Parathyroid adenoma (tissue), 2 donors: ENCODE measurements around the gene IL22RA2.

Experiments used
- H2AFZ ChIP-seq: fragments of 300-600 bp; sonication (generic); one replicate; pipeline ENCODE4 v1.7.0; 2017; ENCODE audit warnings: antibody characterized with exemption, mild to moderate bottlenecking
- H3K27ac ChIP-seq: fragments of 300-600 bp; sonication (generic); one replicate; pipeline ENCODE4 v1.7.0; 2017
- H3K27me3 ChIP-seq: fragments of 300-600 bp; sonication (generic); one replicate; pipeline ENCODE4 v1.7.0; 2017; ENCODE audit warnings: low read length; ENCODE audit not compliant: control insufficient read depth, insufficient read depth
- H3K36me3 ChIP-seq: fragments of 300-600 bp; sonication (generic); one replicate; pipeline ENCODE4 v1.7.0; 2017; ENCODE audit warnings: low read length; ENCODE audit not compliant: control insufficient read depth, insufficient read depth
- H3K4me1 ChIP-seq: fragments of 300-600 bp; sonication (generic); one replicate; pipeline ENCODE4 v1.7.0; 2017; ENCODE audit warnings: control low read depth
- H3K4me2 ChIP-seq: fragments of 300-600 bp; sonication (generic); one replicate; pipeline ENCODE4 v1.7.0; 2017; ENCODE audit warnings: low read length
- H3K4me3 ChIP-seq: fragments of 300-600 bp; sonication (generic); one replicate; pipeline ENCODE4 v1.7.0; 2017; ENCODE audit warnings: low read depth, low read length
- H3K79me2 ChIP-seq: fragments of 300-600 bp; sonication (generic); one replicate; pipeline ENCODE4 v1.7.0; 2017; ENCODE audit warnings: control low read depth
- H3K9ac ChIP-seq: fragments of 300-600 bp; sonication (generic); one replicate; pipeline ENCODE4 v1.7.0; 2017; ENCODE audit warnings: mild to moderate bottlenecking
- H3K9me3 ChIP-seq: fragments of 300-600 bp; sonication (generic); one replicate; pipeline ENCODE4 v1.7.0; 2017; ENCODE audit warnings: low read length; ENCODE audit not compliant: control insufficient read depth
- CTCF ChIP-seq: fragments of 300-600 bp; sonication (generic); IDR thresholded peaks from one replicate; pipeline ENCODE4 v1.7.0; 2017; ENCODE audit warnings: antibody characterized with exemption, mild to moderate bottlenecking
- donor health status: primary hyperparathyroidism.

IL22RA2 gene

GRCh38 chr6:137160763-137161162 lies 12.7 kb downstream of the IL22RA2 start:
- H3K27me3 ChIP-seq = no peaks in the 10 kb centered on the region
- H2AFZ ChIP-seq = no peak overlapping the region
- peaks cover 8% of the 10 kb centered on the region for H3K4me1 ChIP-seq
- H3K79me2 ChIP-seq = no peaks in the 10 kb centered on the region
- H3K9ac ChIP-seq = no peak overlapping the region
- no peaks in the 10 kb centered on the region for H3K9me3 ChIP-seq
- H3K36me3 ChIP-seq = no peaks in the 10 kb centered on the region
- TF ChIP-seq CTCF = no peak
- H3K4me3 ChIP-seq = no peak overlapping the region
- H3K4me2 ChIP-seq = no peak overlapping the region
- no peak overlapping the region for H3K27ac ChIP-seq

- no peaks in the 10 kb centered on the region for H3K79me2 ChIP-seq
- no peaks in the 10 kb centered on the region for H3K9me3 ChIP-seq
- H3K4me2 ChIP-seq = no peak overlapping the region
- TF ChIP-seq CTCF = no peak
- no peaks in the 10 kb centered on the region for H3K27me3 ChIP-seq
- peaks cover 4% of the 10 kb centered on the region for H3K4me1 ChIP-seq
- H2AFZ ChIP-seq = no peak overlapping the region
- H3K27ac ChIP-seq = no peak overlapping the region
- no peak overlapping the region for H3K9ac ChIP-seq
- H3K36me3 ChIP-seq = no peaks in the 10 kb centered on the region
- no peak overlapping the region for H3K4me3 ChIP-seq
Measured at GRCh38 chr6:137159912-137160311, 13.5 kb downstream of the IL22RA2 start.

- Histone ChIP-seq H3K9me3 (no peaks in the 10 kb centered on the region), H3K79me2 (no peaks in the 10 kb centered on the region), H3K27me3 (no peaks in the 10 kb centered on the region), H2AFZ (no peak overlapping the region), H3K4me3 (no peak overlapping the region), H3K27ac (no peak overlapping the region), H3K36me3 (no peaks in the 10 kb centered on the region), H3K9ac (no peak overlapping the region), H3K4me1 (peaks cover 4% of the 10 kb centered on the region), H3K4me2 (peak overlapping the region; percentile 48)
- TF ChIP-seq CTCF = no peak
Measured at GRCh38 chr6:137157601-137158000, 15.8 kb downstream of the IL22RA2 start.

- no peaks in the 10 kb centered on the region for H3K36me3 ChIP-seq
- no peak overlapping the region for H2AFZ ChIP-seq
- H3K9me3 ChIP-seq = no peaks in the 10 kb centered on the region
- peaks cover 4% of the 10 kb centered on the region for H3K4me1 ChIP-seq
- no peak overlapping the region for H3K9ac ChIP-seq
- no peaks in the 10 kb centered on the region for H3K79me2 ChIP-seq
- no peak overlapping the region for H3K4me2 ChIP-seq
- no peaks in the 10 kb centered on the region for H3K27me3 ChIP-seq
- no peak for TF ChIP-seq CTCF
- H3K4me3 ChIP-seq = no peak overlapping the region
- no peak overlapping the region for H3K27ac ChIP-seq
Measured at GRCh38 chr6:137156650-137157049, 16.8 kb downstream of the IL22RA2 start.

GRCh38 chr6:137155830-137156229 lies 17.6 kb downstream of the IL22RA2 start:
- Histone ChIP-seq H3K27me3 (no peaks in the 10 kb centered on the region), H3K4me2 (no peak overlapping the region), H3K4me1 (peaks cover 4% of the 10 kb centered on the region), H3K36me3 (no peaks in the 10 kb centered on the region), H3K27ac (no peak overlapping the region), H3K79me2 (no peaks in the 10 kb centered on the region), H3K9ac (no peak overlapping the region), H3K4me3 (no peak overlapping the region), H3K9me3 (no peaks in the 10 kb centered on the region), H2AFZ (no peak overlapping the region)
- no peak for TF ChIP-seq CTCF
